Fibroblast of pulmonary artery (primary cell): ENCODE data around the gene SPON2.

Source experiments
- DNase-seq: peaks from one replicate; pipeline ENCODE4 v3.0.0-alpha.2; 2010; ENCODE audit warnings: low read depth
- H3K4me3 ChIP-seq: replicated peaks from 2 replicates; pipeline ENCODE4 v1.5.1; 2011; ENCODE audit warnings: low read depth, mild to moderate bottlenecking, control low read depth, low read length, moderate library complexity
- TF ChIP-seq, protein P1 (sequence below): IDR thresholded peaks from 2 replicates; pipeline ENCODE4 v1.5.1; 2011; ENCODE audit warnings: mild to moderate bottlenecking, control low read depth, low read length, inconsistent platforms; ENCODE audit errors: missing control alignments

Gene SPON2

DNA sequence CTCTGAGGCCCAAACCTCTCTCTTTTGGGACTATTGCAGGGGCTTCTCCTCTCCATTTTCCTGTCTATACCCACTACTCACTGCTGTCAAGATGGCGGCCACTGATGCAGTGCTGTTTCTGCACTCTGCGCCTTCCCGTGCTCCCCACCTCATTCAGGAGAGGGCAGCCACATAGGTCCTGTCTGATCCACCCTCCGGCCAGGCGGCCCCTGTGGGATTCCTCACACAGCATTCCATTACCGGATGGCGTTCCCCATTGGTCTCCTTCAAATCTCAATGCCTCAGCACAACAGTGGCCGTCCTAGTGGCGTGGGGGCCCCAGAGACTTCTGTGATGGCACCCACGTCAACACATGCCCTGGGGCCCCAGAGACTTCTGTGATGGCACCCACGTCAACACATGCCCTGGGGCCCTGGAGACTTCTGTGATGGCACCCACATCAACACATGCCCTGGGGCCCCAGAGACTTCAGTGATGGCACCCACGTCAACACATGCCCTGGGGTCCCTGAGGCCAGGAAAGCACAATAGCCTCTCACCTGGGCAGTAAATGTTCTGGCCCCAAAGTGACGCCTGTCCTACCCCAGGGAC is 7.3 kb downstream of the SPON2 start:
- TF ChIP-seq, protein P1, sequence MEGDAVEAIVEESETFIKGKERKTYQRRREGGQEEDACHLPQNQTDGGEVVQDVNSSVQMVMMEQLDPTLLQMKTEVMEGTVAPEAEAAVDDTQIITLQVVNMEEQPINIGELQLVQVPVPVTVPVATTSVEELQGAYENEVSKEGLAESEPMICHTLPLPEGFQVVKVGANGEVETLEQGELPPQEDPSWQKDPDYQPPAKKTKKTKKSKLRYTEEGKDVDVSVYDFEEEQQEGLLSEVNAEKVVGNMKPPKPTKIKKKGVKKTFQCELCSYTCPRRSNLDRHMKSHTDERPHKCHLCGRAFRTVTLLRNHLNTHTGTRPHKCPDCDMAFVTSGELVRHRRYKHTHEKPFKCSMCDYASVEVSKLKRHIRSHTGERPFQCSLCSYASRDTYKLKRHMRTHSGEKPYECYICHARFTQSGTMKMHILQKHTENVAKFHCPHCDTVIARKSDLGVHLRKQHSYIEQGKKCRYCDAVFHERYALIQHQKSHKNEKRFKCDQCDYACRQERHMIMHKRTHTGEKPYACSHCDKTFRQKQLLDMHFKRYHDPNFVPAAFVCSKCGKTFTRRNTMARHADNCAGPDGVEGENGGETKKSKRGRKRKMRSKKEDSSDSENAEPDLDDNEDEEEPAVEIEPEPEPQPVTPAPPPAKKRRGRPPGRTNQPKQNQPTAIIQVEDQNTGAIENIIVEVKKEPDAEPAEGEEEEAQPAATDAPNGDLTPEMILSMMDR, result no peak
- DNase-seq, result no peak
- H3K4me3 ChIP-seq, result no peak overlapping the region

DNA sequence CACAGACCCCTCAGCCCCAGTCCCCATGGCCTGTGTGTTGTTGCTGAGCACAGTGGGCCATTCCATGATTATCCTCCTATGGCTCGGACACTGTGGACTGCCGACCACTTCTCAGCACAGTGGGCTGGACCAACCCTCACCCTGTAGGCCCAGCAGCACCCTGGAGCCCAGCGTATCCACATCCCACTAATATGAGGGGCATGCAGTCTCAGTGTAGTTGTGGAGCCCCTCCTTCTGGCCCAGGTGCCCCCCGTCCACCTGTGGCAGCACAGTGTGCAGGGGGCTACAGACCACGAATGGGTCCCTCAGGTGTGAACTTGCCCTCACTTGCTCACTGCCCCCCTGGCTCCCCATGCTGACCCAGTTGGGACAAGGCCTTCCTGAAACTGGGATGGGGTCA is 7.9 kb downstream of the SPON2 start:
- TF ChIP-seq, protein P1, result no peak
- H3K4me3 ChIP-seq, result no peak overlapping the region

DNA sequence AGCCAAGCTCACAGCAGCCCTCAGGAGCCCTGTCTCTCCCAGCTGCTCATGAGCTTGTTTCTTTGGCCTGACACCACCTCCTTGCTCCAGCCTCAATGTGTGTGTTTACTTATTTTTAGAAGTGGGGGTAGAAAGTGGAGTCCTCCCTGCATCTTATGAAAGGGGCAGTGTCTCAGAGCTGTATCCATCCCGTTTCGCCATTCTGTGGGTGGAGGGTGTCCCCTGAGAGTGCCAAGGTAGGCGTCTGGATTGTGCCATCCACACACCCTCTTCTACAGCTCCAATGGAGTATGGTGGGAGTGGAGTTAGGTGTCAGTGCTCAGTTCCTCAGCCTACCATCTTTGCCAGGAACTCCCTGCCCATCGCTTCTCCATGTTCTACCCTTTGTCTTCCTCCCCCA is 8.3 kb downstream of the SPON2 start:
- DNase-seq, result no peak
- H3K4me3 ChIP-seq, result no peak overlapping the region
- TF ChIP-seq, protein P1, result no peak

More for the DNA sequence above, 7.9 kb downstream of the SPON2 start:
- DNase-seq, result no peak

DNA sequence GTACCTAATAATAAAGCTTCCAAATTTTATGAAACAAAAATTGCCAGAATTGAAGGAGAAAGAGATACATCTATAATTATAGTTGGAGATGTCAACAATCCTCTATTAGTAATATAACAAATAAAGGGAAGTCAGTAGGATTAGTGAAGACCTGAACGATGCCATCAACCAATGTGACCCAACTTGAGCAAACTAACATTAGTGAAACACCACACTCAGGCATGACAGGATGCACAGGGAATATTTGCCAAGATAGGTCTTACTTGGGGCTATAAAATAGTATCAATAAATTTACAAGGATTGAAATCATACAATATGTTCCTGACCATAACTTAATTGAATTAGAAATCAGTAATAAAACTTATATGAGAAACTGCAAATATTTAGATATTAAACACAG is 12.0 kb downstream of the SPON2 start:
- DNase-seq, result no peak
- TF ChIP-seq, protein P1, result no peak
- no peak overlapping the region for H3K4me3 ChIP-seq

DNA sequence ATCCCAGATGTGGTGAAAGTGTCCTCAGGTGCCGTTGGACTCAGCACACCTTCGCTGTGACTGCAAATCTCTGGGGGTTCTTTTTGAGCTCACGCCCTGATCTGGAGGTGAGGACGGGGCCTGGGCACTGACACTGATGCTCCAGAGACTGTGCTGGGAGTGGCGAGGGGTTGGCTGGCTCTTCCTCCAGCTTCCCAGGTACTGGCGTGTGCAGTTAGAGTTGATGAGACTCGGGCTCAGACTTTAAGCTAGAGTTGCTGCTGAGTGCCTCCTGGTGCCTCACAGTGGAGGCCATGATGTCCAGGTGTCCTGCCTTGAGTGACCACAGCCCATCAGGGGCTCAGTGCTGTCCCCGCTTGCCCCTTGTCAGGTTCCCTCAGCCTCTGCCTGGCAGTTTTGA is 16.3 kb downstream of the SPON2 start:
- TF ChIP-seq, protein P1, result no peak
- H3K4me3 ChIP-seq, result no peak overlapping the region
- no peak for DNase-seq

DNA sequence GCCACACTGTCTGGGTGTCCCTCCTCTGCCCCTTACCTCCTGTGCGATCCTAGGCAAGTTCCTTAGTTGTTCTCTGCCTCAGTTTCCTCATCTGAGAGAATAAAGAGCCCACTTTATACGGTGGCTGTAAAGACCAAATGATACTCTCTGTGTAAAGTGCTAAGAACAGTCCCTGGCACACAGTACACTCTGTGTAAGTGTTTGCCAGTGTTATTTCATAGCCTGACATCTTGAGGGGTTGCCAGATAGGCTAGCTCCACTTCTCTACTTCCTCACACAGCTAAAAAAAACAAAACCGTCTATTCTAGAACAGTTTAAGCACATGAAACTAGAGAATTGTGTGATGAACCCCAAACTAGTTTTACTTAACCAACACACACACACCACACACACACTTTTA is 17.1 kb downstream of the SPON2 start:
- H3K4me3 ChIP-seq, result no peak overlapping the region
- DNase-seq, result no peak
- TF ChIP-seq, protein P1, result no peak

DNA sequence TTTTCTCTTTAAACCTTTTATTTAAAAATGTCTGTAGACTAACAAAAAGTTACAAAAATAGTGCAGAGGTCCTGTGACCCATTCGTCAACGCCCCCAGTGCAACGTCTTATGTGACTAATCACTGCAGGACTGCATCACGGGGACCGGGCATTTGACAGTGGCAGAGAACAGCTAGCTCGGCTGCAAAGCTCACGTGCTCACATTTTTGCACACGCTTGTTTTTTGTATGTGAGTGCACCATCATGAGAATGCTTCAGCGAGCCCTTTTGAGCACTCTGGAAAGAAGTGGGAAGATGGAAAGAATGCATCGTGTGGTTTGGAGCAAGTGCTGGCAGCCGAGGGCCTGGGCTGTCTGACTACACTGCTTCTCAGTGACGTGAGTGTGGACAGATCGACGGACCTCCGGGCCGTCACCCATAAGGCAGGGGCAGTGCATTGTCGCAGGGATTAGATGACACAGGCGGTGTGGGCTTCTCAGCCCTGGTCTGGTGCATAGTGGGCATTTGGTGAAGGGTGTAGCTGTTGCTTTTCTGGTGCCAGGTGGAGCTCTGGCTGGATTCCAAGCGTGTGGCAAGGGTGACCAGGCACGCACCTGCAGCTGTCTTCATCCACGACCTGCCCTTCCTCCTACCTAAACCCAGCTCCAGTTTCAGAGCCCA is 17.7 kb downstream of the SPON2 start:
- DNase-seq, result no peak
- TF ChIP-seq, protein P1, result no peak
- no peak overlapping the region for H3K4me3 ChIP-seq
